T-helper 22 cell (primary cell): Measurements from ENCODE around the gene CDH23.

Experiments used
- DNase-seq: peaks from one replicate; pipeline ENCODE4 v3.0.0-alpha.2; 2020; ENCODE audit warnings: low read depth

The CDH23 gene

DNA sequence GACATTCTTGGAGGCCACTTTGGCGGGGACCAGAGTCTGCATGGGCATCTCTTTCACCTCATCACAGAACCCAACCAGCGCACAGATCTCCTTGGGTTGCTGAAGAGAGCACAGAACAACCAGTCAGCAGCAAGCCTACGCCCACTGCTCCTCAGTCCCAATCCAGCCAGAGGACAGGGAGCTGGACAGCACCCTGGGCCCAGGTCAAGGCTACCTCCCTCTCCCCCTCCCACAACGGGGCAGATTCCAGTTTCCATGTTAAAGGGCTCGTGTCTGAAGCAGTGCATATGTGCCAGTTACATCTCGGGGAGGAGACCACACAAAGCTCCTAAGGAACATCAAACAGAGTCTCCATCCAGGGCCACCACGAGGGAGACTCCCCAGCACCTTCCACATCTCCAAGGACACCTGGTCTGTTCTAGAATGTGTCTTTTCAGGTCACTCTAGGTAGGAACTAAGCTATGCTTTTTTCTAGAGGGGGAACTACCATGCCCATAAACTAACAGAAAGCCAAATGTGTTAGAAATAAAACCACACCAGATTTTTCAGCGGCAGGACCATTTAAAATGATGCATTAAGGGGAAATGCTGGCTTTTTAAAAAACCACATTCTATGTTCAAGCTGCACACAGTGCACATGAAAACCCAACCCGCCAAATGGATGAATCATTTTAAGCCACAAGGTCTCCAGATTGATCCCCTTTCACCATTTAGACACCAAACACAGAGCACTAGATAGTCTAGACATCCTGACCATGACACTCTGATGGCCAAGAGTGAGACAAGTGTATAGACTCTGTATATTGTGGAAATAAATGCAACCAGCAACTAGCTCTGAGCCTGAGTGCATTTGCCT is 425.4 kb downstream of the CDH23 start:
- DNase-seq: no peak

- DNase-seq: no peak
These were observed 426.6 kb downstream of the CDH23 start for GRCh38 chr10:71823356-71823755.

DNA sequence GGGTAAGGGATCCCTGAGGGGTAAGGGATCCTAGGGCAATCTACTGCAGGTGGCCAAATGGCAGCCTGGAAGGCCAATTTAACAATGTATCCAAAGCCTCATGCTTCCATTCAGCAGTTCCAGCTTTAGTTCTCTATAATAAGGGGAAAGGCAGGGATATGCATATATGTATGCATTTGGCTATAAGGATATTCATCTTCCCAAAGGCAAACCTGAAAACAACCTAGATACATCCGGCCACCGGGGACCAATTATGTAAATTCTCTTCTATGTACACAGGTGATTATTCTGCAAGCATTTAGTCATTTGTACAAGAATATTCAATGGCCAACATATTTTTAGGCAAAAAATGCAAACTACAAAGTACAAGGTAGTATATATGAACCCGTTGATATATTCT is 427.6 kb downstream of the CDH23 start:
- DNase-seq: no peak

DNA sequence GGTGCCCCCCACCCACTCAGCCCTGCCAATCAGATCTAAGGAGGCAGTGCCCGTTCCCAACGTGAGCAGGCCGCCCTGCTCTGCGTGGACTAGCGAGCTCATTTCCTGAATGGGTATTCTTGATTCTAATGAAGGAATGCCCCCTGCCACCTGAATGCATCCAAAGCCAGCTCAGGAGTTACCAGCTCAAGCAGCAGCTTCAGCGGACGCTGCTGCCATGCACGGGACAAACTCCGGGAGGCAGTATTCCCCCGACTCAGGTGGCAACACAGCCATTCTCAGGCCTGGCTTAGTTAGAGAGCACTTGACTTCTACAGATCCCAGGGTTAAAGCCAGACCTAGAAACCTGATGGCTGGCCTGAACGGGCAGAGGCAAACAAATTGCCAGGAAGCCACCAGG is 428.5 kb downstream of the CDH23 start:
- DNase-seq: no peak

- no peak for DNase-seq
These were observed 431.1 kb downstream of the CDH23 start for GRCh38 chr10:71827852-71828251.

GRCh38 chr10:71828702-71829101 is 432.0 kb downstream of the CDH23 start:
- no peak for DNase-seq

- no peak for DNase-seq
These were observed 432.5 kb downstream of the CDH23 start for GRCh38 chr10:71829171-71829570.

DNA sequence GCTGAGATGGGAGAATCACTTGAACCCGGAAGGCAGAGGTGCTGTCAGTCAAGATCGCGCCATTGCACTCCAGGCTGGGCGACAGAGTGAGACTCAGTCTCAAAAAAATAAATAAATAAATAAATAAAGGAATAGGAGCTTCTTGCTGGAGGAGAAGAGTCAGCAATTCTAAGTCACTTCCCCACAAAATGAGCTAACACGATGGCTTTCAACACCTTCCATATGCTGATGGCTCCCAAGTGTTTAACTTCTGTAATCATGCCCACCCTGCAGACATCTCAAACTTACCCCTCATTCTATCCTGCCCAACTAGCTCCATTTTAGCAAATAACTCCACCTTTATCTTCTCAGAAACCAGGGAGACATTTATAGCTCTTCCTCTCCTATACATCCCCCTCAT is 433.2 kb downstream of the CDH23 start:
- no peak for DNase-seq

DNA sequence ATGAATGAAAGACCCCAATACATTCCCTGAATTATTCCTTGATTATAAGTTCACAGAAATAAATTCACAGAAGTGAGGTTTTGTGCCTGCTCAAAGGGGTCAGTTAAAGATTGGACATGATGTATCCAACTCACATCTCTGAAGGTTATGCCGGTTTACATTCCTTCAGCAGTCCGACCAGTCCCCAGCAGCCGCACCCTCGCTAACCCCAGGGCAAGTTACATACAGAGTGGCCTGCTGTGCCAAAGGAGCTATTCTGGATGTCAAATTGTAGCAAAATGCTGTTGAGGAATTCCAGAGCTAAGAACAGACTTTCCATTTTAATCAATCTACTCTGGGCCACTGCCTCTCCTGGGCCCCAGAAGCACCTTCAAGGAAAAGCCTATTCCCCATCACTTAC is 434.0 kb downstream of the CDH23 start:
- no peak for DNase-seq

DNA sequence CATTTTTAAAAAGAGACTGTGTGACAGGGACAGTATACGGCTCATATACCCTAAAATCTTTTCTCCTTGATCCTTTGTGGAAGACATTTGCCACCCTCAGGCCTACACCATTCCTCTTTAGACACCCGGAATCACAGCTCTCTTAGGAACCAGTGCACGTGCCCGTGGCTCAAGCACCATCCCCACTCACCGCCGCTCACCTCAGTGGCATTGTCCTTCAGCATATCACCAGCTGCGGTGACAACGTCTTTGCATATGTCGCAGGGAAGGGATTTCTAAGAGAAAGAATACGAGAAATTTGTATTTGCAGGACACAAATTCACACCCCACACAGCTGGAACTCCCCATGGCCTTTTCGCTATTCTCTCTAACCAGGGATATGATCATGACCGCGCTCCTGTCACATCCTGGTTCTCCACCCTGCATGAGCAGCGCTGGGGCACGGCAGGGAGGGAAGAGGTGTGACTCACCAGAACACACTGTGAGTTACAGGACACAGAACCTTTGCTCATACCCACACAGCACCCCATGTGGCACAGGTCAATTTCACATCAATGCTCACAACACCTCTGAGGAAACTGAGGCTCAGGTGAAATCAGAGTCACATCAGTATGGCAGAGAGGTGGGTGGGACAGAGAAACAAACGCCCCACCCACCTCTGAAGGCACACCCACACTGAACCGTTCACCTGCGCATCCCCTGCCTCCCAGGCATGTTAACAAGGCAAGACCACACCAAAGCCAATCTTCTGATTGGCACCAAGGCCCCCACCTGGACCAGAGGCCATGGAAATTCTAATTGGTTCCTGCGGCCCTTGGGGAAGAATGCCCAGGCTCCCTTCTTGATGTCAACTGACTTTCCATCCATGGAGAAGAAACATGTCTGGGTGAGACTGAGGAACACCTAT is 435.2 kb downstream of the CDH23 start:
- DNase-seq: no peak

DNA sequence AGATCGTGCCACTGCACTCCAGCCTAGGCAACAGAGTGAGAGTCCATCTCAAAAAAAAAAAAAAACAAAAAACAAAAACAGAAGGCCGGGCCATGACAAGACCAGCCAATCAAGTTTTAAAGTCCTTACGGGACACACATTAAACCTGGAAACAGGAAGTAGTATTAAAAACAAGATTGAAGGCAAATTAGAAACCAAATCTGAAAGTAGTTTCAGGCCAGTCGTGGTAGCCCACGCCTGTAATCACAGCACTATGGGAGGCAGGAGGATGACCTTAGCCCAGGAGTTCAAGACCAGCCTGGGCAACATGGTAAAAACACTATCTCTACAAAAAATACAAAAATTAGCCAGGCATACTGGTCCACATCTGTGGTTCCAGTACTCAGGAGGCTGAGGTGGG is 436.2 kb downstream of the CDH23 start:
- no peak for DNase-seq

- DNase-seq: no peak
These were observed 437.0 kb downstream of the CDH23 start for GRCh38 chr10:71833451-71834342.

GRCh38 chr10:71834343-71834674 is 437.6 kb downstream of the CDH23 start:
- DNase-seq: no peak

- DNase-seq: no peak
These were observed 439.2 kb downstream of the CDH23 start for GRCh38 chr10:71835671-71836595.

DNA sequence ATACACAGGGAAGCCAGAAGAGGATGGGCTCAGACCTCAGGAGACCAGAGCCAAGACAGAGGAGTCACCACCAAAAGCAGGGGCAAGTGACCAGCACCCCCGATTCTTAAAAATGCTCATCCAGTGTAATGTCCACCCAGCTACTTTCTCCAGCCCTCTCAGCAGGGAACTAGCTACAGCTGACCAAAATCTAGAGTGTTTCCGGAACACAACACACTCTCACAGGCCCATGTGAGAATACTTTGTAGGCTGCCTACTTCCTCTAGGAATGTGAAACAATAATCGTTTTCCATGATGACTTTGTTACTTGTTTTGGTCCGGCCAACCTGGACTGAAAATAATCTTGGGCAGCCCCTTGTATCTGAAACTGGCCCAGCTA is 439.9 kb downstream of the CDH23 start:
- no peak for DNase-seq

DNA sequence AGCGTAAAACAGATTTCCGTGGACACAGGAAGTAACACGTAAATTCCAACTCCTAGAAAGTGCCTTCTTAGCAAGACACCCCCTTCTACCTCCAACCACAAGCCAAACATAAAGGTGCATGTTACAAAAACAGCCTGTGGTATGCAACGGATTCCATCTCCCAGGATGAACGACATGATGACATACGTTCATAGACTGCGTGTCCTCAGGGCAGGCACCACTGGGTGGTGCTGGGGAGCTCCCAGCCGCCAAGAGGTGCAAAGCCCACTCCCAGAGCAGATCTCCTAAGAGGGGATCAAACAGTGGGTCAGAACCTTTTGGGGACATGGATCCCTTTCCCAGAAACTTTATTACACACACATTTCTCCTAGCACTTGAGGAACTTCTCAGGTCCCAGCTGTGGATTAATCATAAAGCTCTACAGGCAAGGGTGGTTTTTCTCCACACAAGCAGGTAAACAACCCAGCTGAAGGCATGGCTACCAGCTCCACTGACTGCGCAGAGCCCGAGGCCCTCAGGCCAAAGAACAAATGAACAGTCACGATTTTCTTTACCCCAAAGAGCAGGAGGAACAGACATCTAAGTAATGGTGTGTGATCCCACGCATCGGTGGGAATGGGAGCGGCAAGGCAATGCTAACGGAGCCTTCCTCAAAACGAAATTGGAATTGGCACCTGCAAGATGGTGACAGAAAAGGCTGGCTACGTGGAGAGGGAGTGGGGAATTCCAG is 440.5 kb downstream of the CDH23 start:
- DNase-seq: no peak

DNA sequence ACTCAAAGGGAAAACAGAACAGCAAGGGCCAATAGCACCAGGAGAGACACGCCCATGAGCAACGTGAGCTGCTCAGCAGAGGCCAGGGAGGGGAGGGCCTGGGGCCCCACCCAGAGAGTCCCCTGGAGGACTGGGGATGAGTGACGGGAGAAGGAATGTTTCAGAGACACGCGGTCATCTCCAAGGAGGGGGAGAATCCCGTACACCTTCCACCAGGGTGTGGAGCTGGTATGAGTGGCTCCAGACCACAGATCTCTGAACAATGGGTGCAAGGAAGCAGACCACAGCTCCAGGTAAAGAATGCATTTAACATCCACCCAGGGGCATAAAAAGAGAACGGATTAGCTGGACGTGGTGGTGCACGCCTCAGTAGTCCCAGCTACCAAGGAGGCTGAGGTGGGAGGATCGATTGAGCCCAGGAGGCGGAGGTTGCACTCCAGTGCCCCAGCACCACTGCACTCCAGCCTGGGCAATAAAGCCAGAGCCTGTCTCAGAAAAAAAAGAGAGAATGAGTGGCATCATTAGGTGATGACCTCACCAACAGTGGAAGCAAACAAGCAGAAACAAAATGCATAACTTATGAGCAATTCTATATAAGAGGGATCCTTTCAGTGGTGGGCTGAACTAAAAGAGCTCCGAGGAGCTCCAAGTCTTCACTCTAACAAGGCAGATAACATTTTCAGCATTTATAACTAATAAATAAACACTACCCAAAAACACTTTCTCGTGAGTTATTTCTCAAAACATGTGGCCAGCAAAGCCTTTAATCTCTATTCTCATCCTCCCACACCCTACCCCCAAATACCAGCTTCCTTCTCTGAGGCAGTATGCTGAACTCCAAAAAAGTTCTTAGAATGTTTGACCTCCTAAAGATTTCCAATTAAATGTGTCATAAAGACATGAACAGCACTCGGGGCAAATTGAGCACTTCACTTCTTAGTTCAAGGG is 441.8 kb downstream of the CDH23 start:
- DNase-seq: no peak

GRCh38 chr10:71840177-71840957 is 443.6 kb downstream of the CDH23 start:
- DNase-seq: no peak

GRCh38 chr10:71840958-71841335 is 444.2 kb downstream of the CDH23 start:
- DNase-seq: no peak
